ENCODE results near the gene COL15A1.

COL15A1 gene

DNA sequence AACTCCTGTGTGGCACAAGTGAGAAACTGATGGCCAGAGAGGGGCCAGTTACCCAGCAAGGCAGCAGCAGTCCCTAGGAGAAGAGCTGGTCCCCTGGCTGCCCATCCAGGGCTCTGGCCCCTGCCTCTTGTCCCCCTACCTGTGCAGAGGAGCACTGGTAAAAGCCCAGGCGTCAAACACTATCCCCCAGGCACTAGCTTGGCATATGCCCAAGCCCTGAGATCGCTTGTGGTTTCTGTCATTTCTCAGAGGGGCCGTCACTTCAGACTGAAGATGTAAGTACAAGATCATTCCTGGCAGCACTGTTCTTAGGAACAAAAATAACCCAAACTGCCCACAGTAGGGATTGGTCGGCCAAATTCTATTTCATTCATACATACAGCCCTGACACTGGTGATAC, 53.9 kb downstream of the COL15A1 start:
- no peak overlapping the region for H3K27ac ChIP-seq
- TF ChIP-seq, protein P1, sequence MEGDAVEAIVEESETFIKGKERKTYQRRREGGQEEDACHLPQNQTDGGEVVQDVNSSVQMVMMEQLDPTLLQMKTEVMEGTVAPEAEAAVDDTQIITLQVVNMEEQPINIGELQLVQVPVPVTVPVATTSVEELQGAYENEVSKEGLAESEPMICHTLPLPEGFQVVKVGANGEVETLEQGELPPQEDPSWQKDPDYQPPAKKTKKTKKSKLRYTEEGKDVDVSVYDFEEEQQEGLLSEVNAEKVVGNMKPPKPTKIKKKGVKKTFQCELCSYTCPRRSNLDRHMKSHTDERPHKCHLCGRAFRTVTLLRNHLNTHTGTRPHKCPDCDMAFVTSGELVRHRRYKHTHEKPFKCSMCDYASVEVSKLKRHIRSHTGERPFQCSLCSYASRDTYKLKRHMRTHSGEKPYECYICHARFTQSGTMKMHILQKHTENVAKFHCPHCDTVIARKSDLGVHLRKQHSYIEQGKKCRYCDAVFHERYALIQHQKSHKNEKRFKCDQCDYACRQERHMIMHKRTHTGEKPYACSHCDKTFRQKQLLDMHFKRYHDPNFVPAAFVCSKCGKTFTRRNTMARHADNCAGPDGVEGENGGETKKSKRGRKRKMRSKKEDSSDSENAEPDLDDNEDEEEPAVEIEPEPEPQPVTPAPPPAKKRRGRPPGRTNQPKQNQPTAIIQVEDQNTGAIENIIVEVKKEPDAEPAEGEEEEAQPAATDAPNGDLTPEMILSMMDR (IDR thresholded peaks at IDR 0.05) = no peak
- no peak for TF ChIP-seq ZFX (IDR thresholded peaks at IDR 0.05; ENCODE audit: borderline replicate concordance)

DNA sequence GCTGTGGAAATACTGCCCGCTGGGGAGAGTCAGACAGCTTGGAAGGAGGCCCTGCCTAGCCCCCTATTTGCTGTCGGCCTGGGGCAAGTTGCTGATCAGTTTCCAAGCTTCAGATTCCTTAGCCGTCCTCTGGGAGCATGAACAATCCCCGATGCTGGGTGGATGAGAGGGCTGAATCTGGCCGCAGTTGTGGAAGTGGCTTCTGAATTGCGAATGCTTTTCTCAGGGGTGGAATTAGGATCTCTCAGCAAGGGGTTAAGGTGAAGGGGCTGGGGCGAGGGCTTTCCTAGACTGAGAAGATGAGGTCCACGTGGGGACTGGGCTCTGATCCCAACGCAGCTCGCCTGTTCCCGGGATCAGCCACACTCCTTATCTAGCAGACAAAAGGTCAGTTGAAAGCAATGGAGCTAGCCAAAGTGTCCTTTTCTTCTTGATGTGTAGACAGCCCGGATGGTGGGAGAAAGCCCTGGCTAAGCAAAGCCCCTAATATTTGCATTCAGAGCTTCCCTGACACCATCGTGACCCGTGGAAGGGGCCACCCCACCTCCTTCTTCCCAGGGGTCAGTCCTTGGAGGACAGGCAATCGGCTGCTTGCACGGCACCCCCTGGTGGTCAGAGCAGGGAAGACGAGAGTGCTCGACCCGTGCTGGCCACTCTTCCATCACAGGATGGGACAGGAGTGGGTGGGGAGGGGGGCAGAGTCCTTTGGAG, 54.9 kb downstream of the COL15A1 start:
- no peak overlapping the region for H3K27ac ChIP-seq
- TF ChIP-seq, protein P1 (IDR thresholded peaks at IDR 0.05) = peak; percentile 90
- TF ChIP-seq ZFX (IDR thresholded peaks at IDR 0.05; ENCODE audit: borderline replicate concordance) = no peak

DNA sequence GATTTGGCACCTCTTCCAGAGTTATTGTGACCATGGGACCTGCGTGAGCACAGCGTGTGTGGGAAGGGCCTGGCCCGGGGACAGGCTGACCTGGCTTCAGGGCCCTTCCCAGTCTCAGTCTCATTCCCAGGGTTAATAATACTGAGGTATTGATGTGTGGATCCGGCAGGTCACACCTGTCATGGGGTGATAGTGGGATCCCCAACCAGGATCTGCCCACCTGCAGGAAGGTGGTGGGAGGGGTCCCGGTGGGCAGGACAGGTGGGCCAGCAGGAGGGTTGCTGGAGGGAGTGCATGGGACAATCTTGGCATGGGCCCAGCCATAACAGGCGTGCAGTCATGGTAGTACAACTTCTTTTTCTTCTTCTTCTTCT, 55.4 kb downstream of the COL15A1 start:
- no peak for TF ChIP-seq ZFX (IDR thresholded peaks at IDR 0.05; ENCODE audit: borderline replicate concordance)
- TF ChIP-seq, protein P1 (IDR thresholded peaks at IDR 0.05) = peak; percentile 62
- no peak overlapping the region for H3K27ac ChIP-seq

DNA sequence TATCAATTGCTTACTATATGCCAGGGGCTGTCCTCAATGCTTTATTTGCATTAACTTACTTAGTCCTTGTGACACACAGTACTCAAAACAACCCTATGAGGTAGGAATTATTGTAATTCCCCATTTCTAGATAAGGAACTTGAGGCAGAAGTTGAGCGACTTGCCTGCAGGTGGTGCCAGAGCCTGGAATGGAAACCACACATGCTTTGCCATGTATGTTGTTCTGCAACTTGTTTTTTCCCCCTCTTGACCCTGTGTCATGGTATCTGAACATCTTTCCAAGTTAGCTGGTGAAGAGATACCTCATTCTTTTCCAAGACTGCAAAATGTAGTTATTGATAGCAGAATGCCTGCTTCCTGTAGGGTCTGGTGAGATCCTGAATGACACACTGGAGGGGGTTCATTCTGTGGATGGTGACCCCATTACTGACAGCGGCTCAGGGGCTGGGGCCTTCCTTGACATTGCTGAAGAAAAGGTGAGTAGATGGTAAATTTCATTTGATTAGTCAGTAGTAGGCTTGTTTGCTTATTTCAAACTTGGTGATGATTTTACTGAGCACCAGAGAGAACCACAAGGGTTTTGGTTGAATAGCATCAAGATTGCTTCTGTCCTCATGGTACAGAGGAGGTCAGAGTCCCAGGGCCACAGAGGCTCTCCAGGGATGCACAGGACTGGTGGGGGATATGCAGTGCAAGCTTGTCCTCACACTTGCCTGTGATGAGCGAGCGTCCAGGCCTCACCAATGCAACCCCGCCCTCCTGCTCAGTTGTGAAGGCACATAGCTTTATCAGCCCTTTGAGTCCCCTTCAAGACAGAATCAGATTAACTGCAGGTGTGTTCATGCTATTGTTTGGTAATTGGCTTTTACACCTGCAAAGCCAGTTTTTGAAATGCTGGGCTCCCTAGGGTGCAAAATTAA, 57.0 kb downstream of the COL15A1 start:
- TF ChIP-seq, protein P1 (IDR thresholded peaks at IDR 0.05) = peak; percentile 68
- TF ChIP-seq ZFX (IDR thresholded peaks at IDR 0.05; ENCODE audit: borderline replicate concordance) = no peak
- no peak overlapping the region for H3K27ac ChIP-seq

DNA sequence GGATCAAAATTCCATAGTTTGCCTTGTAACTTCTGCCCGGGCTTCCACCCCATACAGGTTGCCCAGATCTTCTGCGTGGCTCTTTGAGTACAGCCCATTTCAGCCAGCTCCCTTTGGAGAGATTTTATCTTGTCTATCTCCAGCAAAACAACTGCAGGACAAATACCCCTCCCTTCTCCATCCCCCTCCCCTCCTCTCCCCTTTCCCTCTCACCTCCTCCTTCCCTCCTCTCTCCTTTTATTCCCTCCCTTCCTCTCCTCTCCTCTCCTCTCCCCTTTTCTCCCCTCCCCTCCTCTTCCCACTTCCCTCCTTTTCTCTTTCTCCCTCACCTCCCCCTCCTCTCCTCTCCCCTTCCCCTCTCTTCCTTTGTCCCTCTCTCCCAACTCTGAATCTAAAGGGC, 58.2 kb downstream of the COL15A1 start:
- TF ChIP-seq ZFX (IDR thresholded peaks at IDR 0.05; ENCODE audit: borderline replicate concordance) = no peak
- TF ChIP-seq, protein P1 (IDR thresholded peaks at IDR 0.05) = no peak
- H3K27ac ChIP-seq = no peak overlapping the region

DNA sequence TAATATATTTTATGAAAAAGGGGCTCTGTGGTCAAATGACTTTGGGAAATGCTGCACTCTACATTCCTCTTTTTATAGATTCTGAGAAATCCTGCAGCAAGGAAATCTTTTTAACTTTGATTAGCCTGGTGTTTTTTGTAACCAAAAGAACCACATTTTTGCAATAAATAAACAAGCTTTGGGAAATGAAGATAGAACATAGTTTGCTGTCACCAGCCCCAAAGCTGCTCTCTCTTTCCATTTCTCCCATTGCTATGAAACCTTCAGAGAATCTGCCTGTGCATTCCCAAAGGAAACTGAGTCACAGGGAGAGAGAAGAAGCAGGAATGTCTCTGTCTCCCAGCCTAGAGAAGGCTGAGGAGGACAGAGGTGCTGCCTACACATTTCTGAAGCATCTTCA, 59.0 kb downstream of the COL15A1 start:
- no peak overlapping the region for H3K27ac ChIP-seq
- TF ChIP-seq ZFX (IDR thresholded peaks at IDR 0.05; ENCODE audit: borderline replicate concordance) = no peak
- TF ChIP-seq, protein P1 (IDR thresholded peaks at IDR 0.05) = no peak

DNA sequence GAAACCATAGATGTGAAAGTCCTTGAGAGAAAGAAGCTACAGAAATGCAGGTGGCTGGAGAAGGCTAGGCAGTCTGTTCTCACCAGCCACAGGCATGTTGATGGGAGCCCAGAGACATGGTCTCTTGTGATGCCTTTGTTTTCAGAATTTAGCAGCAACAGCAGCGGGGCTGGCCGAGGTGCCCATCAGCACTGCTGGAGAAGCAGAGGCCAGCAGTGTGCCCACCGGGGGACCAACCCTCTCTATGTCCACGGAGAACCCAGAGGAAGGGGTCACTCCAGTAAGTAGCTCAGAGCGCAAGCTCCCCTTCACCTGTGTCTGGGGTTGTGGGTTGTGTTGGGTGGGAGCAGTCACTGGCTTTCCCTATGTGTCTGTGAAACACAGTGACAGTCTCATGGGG, 59.6 kb downstream of the COL15A1 start:
- TF ChIP-seq, protein P1 (IDR thresholded peaks at IDR 0.05) = no peak
- no peak for TF ChIP-seq ZFX (IDR thresholded peaks at IDR 0.05; ENCODE audit: borderline replicate concordance)
- H3K27ac ChIP-seq = no peak overlapping the region
